Measurements from ENCODE around the gene PDE5A.

The PDE5A gene

DNA sequence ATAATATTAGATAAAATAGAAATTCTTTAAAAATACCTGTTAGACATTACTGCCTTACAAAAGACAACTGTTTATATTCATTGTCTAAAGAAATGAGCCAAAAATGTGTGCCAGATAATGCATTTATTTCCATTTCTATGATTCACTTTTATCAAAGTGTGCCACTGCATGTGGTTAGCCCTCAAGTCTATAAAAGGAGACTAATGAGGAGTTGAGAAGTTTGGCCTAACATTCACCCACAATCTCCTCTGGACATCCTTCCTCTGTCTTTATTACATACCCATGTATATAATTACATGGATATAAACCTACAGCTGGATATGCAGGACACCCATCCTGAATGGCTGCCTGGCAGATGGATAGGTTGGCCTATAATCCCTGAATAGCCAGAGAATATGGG lies 42.6 kb upstream of the PDE5A start:
- TF ChIP-seq, protein P1, sequence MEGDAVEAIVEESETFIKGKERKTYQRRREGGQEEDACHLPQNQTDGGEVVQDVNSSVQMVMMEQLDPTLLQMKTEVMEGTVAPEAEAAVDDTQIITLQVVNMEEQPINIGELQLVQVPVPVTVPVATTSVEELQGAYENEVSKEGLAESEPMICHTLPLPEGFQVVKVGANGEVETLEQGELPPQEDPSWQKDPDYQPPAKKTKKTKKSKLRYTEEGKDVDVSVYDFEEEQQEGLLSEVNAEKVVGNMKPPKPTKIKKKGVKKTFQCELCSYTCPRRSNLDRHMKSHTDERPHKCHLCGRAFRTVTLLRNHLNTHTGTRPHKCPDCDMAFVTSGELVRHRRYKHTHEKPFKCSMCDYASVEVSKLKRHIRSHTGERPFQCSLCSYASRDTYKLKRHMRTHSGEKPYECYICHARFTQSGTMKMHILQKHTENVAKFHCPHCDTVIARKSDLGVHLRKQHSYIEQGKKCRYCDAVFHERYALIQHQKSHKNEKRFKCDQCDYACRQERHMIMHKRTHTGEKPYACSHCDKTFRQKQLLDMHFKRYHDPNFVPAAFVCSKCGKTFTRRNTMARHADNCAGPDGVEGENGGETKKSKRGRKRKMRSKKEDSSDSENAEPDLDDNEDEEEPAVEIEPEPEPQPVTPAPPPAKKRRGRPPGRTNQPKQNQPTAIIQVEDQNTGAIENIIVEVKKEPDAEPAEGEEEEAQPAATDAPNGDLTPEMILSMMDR (IDR thresholded peaks at IDR 0.05; ENCODE audit: low read depth, low read length) = no peak
- H3K27ac ChIP-seq = no peak overlapping the region
- peak; percentile 23 for DNase-seq
- no peaks in the 10 kb centered on the region for H3K27me3 ChIP-seq (ENCODE audit: insufficient read depth, low read depth, severe bottlenecking)
- no peaks in the 10 kb centered on the region for H3K9me3 ChIP-seq (ENCODE audit: severe bottlenecking)
- H3K36me3 ChIP-seq = no peaks in the 10 kb centered on the region
- no peak overlapping the region for H3K4me3 ChIP-seq (ENCODE audit: low read depth, low read length)

DNA sequence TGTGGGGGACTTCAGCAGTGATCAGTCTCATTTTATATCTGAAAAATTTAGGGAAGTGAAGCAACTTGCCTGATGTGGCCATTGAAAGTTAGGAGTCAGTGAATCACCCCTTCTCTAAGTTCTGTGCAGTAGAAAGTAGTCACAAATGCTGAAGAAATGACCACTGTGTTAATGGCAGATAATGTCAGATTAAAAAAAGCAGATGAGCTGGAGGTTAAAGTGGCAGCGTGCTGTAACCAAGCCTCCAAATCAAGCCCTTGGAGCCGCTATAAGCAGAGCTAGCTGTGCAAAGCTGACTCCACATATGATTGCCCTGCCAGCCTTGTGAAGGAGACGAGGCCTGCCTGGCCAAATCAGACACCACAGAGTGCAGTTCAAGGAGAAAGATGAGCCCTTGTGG lies 39.2 kb upstream of the PDE5A start:
- TF ChIP-seq, protein P1 (IDR thresholded peaks at IDR 0.05; ENCODE audit: low read depth, low read length) = no peak
- H3K36me3 ChIP-seq = no peaks in the 10 kb centered on the region
- no peaks in the 10 kb centered on the region for H3K9me3 ChIP-seq (ENCODE audit: severe bottlenecking)
- H3K27me3 ChIP-seq (ENCODE audit: insufficient read depth, low read depth, severe bottlenecking) = no peaks in the 10 kb centered on the region
- H3K4me3 ChIP-seq (ENCODE audit: low read depth, low read length) = no peak overlapping the region
- peak; percentile 29 for DNase-seq
- no peak overlapping the region for H3K27ac ChIP-seq

DNA sequence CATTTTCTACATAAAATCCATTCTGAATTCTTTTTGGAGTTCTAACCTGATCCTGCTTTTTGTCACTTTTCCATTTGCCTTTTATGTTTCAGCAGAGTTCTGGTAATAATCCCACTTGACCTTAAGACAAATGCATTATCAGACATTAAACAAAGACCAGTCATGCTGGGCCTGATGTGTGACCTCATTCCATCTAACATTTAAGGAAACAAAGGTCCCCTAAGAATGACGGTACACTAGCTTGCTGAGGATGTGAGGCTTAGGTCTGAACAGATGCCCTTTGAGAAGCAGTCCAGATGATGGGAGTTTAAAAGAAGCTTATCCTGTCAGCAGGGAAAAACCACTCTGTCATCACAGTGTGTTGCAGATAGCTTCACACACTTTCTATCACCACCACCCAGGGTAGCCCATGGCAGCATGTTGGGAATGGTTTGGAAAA lies 38.1 kb upstream of the PDE5A start:
- no peaks in the 10 kb centered on the region for H3K36me3 ChIP-seq
- no peaks in the 10 kb centered on the region for H3K9me3 ChIP-seq (ENCODE audit: severe bottlenecking)
- H3K27ac ChIP-seq = peak overlapping the region; percentile 4; the same call in 1 of the 2 replicates
- H3K27me3 ChIP-seq (ENCODE audit: insufficient read depth, low read depth, severe bottlenecking) = no peaks in the 10 kb centered on the region
- H3K4me3 ChIP-seq (ENCODE audit: low read depth, low read length) = no peak overlapping the region
- peak; percentile 66 for DNase-seq
- TF ChIP-seq, protein P1 (IDR thresholded peaks at IDR 0.05; ENCODE audit: low read depth, low read length) = no peak

DNA sequence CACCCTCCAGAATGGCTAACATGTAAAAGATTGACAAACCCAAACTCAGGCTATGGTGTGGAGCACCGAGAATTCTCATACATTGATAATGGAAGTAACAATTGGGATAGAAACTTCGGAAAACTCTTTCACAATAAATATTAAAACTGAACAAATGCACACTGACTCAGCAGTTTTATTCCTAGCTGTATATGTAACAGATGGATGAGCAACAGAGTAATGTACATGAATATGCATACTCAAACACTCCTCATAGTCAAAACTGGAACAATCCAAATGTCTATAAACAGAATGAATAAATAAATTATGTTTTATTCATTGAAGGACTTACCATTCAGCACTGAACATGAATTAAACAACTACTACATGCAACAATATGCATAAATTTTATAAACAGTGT lies 37.1 kb upstream of the PDE5A start:
- TF ChIP-seq, protein P1 (IDR thresholded peaks at IDR 0.05; ENCODE audit: low read depth, low read length) = no peak
- Histone ChIP-seq H3K9me3 (ENCODE audit: severe bottlenecking) (no peaks in the 10 kb centered on the region), H3K4me3 (ENCODE audit: low read depth, low read length) (no peak overlapping the region), H3K36me3 (no peaks in the 10 kb centered on the region), H3K27ac (no peak overlapping the region), H3K27me3 (ENCODE audit: insufficient read depth, low read depth, severe bottlenecking) (no peaks in the 10 kb centered on the region)
- DNase-seq = no peak

DNA sequence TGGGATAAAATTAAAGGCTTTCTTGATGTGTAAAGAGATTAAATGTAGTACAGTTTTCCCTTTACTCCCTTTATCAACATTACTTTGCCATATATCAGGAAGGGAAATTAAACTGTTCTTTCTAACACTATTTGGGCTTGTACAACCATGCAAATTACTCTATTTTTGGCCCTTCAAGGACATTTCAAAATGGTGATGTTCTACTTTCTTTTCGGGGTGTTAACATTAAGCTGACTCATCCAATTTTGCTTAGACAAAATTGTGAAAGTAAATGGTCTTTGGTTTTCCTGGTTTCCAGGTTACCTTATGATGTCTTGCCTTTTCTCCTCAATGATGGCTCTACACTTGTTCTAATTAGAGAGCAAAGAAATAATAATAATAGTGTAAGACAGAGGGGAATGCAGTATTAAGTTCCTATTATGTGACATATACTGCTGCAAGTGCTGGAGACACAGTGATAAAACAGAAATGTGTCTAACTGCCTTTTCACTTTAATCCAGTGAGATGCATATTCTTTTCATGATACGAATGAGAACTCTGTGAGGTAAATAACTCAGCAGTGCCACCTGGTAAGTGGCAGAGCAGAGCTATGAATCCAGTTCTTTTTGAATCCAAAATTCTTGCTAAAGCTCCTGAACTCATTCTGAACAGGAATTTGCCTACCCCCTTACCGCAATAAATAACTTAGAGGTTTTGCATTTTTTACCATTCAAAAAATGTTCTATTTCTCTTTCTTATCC lies 35.7 kb upstream of the PDE5A start:
- Histone ChIP-seq H3K4me3 (ENCODE audit: low read depth, low read length) (no peak overlapping the region), H3K27ac (no peak overlapping the region), H3K9me3 (ENCODE audit: severe bottlenecking) (no peaks in the 10 kb centered on the region), H3K36me3 (no peaks in the 10 kb centered on the region), H3K27me3 (ENCODE audit: insufficient read depth, low read depth, severe bottlenecking) (no peaks in the 10 kb centered on the region)
- no peak for DNase-seq
- TF ChIP-seq, protein P1 (IDR thresholded peaks at IDR 0.05; ENCODE audit: low read depth, low read length) = no peak
